Central memory CD4-positive, alpha-beta T cell (primary cell): ENCODE measurements around the gene ECHDC3.

Source experiments
- DNase-seq: peaks from one replicate; pipeline ENCODE4 v3.0.0; 2022

Gene ECHDC3

DNA sequence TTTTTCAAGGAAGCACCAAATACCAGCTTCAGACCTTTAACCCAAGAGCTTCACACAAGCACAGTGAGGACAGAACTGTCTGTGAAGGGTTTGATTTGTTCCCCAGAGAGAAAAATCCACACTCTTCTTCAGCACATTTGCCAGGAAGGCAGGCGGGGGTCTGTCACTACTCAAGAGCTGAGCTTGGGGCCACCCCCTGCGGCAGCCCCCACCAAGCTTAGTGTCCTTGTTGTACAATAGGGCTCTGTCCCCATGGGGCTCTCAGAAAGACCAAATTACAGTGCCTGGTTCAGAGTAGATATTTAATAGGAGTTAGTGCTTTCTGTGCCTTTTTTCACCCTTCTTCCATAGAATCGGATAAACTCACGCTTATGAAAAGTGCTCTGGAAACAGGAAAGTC, 12.4 kb downstream of the ECHDC3 start:
- no peak for DNase-seq

DNA sequence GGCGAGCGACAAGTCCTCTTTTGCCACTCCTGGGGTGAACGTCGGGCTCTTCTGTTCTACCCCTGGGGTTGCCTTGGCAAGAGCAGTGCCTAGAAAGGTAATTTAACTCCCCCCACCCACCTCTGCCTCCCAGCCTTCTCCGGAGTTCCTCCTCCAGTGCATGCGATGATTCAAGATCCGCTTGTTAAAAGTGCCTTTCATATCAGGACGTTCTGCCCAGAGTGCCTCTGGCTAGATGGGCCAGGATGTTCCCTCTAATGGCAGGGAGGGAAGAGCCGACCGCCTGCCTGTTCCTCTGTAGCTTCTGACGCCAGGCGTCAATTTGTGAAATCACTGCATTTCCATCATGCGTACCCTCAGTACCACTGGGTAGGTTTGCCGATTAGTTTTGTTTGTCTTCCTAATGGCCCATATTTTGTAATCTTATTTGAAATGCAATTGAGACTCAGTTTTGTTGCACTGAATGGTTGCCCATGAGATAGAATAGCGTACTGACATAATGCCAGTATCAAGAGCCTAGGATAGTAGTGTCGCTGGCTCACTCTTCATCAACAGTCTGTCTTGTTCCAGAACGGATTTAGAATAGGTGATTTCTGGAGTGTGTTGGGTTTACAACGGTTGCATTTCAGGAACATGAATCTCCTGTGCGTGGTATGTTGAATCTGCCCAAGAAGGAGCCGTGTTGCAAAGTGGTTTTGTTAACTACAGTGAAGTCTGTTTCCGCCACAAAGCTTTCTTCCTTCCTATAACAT, 13.5 kb downstream of the ECHDC3 start:
- DNase-seq = no peak

DNA sequence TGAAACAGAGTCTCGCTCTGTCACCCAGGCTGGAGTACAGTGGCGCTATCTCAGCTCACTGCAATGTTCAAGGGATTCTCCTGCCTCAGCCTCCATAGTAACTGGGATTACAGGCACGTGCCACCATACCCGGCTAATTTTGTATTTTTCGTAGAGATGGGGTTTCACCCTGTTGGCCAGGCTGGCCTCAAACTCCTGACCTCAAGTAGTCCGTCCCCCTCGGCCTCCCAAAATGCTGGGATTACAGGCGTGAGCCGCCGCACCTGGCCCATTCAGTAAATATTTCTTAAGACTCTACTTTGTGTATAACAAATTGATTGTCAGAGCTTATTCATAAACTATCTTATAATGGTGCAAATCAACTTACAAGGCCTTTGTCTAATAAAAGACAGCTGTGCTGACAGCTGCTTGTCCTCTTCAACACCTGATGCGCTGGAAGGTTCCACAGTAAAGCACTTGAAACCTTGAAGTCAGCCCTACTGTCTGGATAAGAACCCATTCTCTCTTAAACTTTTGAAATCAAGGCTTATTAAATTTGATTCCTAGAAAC, 14.7 kb downstream of the ECHDC3 start:
- no peak for DNase-seq

DNA sequence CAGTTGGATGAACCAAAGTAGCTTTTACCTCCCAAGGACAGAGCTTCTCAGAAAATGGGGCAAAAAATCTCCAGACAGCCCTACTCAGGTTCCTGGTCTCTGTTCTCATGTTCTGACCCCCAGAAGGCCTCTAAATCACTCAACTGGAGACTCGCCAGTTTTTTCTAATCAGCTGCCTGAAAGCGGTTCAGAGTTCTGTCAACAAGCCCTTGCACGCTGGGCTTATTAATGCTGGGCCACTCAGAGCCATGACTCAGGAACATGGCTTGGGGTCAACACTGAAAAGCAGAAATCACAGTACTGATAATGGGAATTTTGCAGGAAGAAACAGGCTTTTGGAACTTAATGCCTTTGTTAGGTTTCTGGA, 15.3 kb downstream of the ECHDC3 start:
- no peak for DNase-seq

DNA sequence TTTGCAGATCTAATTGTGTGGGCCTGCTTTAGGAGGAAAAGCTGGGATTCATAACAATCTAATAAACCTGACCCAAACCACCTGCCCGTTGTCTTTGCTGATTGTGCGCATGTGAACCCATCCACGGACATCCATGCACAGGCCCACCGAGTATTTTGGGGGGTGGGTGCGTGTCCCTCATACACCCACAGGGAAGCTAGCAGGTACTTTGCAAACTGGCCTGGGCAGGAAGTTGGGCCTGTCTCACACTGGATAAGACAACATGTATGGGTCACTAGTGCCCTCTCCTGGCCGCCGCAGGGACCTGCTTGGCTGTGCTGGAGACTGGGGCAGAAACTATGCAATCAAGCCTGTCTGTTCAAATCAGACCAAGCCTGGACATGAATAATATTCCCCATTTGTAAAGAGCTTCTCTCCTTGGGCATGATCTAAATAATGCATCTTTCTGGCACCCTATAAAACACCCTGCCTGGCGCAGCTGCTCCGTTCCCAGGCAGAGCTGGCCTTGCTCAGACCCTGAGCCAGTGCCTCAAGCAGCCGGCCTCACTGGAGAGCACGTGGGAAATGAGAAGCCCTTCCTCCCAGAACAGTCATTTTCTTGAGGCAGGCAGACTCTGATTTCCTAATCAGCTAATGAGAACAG, 15.8 kb downstream of the ECHDC3 start:
- peak; percentile 70 for DNase-seq

DNA sequence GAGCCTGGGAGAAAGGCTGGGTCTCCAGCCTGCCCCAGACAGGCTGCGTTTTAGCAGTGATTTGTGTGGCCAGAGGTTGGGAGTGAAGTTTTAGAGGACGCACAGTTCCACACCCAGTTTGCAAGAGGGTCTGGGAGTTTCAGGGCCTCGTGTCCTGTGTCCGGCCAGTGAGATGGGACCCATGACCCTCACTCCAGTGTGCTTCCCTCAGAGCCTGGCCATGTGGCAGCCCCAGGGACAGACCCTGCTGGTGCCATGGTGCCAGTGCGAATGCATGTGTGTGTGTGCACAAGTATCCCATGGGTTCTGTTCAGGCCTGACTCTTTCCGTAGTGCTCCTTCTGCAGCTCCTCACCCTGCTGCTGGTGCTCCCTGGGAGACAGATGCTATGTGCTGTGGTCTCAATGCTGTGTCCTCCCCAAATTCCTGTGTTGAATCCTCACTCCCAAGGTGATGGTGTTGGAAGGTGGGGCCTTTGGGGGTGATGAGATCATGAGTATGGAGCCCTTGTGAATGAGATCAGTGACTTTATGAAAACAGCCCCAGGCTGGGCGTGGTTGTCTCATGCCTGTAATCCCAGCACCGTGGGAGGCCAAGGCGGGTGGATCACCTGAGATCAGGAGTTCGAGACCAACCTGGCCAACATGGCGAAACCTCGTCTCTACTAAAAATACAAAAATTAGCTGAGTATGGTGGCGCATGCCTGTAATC, 16.5 kb downstream of the ECHDC3 start:
- DNase-seq = no peak

DNA sequence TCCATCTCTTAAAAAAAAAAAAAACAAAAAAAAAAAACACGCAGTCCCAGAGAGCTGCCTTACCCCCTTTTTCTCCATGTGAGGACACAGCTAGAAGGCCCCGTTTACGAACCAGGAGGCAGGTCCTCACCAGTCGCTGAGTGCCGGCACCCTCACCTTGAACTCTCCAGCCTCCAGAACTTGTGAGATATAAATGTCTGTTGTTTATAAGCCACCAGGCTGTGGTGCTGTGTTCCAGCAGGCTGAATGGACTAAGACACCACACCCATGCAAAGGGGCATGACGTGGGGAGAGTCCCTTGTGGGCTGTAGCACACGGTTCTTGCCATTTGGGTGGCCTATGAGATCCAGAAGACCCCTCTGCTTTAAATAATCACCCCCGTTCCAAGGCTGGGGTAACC, 17.2 kb downstream of the ECHDC3 start:
- DNase-seq = no peak

DNA sequence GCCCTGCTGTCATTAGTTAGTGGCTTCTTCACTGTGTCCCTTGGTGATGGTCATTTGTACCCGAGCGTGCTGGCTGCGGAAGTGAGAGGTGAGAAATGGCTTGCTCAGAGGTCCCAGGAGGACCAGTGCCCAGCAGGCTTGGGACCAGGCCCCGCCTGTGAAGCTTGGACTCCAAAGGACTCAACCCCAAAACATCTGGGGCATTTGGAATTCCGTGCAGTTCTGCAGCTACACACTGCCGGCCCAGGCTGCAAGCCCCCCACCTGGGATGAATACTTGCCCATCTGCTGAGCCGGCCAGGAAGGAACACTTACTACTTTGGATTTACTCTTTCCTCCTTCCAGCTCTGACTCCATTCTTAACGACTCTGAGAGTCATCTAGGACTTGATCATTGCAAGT, 18.0 kb downstream of the ECHDC3 start:
- no peak for DNase-seq

DNA sequence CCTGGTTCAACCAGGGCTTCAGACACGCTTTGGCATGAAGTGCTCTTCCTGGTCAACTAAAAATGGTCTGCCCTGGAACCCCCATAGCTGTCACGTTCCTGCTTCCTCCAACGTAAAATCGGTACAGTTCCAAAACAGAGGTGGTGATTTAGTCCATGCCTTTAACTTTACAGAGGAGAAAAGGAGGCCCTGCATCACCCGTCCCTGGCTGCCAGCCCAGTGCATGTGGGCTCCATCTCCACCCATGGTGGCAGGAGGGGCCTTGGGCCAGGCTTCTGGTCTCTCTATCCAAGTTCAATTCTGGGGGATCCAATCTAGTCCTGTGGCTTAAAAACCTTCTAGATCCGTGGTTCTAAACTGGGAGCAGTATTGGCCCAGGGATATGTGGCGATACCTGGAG, 18.7 kb downstream of the ECHDC3 start:
- DNase-seq = no peak

DNA sequence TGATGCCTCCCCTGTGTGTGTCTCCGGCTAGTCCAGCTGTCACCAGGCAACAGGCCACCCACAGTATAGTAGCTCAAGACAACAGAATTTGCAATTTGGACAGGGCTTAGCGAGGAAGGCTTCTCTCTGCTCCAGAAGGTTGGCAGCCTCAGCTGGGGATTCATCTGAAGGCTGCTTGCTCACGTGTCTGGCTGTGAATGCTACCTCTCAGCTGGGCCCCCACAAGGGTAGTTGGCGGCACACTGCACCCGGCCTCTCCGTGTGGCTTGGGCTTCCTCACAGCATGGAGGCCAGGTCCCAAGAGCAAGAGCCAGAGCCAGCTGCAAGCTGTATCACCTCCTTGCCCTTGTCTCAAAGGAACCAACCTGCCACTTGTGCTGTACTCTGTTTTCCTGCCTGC, 19.2 kb downstream of the ECHDC3 start:
- DNase-seq = no peak

DNA sequence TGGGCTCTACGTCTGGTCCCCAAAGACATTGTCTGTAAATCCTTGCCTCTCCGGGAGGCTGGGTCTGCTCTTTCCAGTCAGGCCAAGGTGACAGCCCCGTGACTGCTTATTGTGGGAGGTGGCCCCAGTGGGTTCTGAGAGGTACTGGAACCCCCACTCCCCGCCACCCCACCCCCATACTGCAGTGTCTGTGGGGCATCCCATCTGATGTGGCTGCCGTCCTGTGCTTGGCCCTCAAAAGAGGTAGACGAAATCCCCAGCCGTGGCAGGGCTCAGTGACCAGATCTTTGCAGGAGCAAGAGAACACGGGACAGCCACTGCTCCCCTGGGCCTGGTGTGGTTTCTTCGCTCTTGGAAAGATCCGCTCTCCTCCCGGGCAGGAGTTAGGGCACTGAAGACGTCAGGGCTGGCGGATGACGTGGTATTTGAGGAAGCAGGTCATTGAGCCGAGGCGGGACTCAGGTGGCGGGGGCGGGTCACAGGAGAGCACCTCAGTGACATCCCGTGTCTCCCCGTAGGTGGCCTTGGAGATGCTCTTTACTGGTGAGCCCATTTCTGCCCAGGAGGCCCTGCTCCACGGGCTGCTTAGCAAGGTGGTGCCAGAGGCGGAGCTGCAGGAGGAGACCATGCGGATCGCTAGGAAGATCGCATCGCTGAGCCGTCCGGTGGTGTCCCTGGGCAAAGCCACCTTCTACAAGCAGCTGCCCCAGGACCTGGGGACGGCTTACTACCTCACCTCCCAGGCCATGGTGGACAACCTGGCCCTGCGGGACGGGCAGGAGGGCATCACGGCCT, 20.7 kb downstream of the ECHDC3 start:
- DNase-seq = no peak

DNA sequence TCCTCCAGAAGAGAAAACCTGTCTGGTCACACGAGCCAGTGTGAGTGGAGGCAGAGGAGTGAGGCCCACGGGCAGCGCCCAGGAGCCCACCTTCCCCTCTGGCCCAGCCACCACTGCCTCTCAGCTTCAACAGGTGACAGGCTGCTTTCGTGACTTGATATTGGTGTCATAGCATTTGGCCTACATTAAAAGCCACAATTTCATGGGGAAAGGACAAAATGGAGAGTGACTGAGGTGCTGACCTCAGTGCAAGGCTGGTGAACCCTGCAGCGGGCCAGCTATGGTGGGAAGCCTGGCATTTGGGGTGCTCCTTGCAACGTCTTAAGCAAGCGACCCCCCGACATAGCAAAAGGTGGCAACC, 21.3 kb downstream of the ECHDC3 start:
- DNase-seq = no peak

DNA sequence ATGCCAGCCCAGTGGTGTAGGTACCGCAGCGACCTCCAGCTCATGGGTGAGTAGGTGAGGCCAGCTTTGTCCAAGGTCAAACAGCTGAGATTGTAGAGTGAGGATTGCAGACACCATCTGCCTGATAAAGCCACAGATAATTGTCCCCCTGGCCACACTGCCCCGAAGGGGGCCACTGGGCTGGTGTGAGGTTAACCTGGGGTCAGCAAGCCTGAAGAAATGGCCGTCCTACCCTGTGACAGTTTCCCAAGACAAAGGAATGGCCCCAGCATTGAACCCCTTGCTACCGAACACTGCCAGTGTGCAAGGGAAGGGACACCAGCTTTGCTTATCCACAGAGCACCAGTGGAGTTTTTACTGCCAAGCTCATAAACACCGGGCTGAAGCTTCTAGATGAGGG, 23.0 kb downstream of the ECHDC3 start:
- DNase-seq = no peak

DNA sequence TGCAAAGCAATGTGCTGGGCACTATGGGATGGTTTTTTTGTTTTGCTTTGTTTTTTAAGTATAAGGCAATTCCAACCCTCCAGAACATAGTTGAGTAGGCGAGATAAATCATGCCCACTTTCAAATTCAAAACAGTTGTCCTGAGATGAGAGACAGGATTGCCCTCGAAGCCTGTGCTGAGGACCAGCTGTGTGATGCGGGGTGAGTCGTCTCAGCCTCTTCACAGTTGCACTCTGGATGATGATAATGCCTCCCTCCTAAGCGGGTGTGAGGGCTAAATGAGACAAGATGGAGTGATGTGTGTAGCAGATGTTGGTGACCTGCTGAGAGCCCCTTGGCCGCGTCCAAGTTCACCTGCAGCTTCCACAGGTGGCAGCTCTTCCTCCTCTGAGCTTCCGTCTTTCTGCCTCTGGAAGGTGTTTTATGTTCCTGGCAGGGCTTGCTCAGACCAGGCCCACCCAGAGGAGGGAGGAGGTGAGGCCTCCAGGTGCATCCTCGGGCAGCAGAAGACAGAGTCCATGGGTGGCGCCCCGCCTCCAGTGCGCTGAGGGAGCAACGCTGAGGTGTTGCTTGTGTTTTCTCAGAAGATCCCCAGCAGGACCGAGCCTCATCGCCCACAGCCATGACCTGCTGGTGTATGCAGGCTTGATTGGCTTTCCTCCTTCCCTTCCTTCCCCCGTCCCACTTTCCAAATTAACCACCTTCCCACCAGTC, 30.6 kb downstream of the ECHDC3 start:
- no peak for DNase-seq

DNA sequence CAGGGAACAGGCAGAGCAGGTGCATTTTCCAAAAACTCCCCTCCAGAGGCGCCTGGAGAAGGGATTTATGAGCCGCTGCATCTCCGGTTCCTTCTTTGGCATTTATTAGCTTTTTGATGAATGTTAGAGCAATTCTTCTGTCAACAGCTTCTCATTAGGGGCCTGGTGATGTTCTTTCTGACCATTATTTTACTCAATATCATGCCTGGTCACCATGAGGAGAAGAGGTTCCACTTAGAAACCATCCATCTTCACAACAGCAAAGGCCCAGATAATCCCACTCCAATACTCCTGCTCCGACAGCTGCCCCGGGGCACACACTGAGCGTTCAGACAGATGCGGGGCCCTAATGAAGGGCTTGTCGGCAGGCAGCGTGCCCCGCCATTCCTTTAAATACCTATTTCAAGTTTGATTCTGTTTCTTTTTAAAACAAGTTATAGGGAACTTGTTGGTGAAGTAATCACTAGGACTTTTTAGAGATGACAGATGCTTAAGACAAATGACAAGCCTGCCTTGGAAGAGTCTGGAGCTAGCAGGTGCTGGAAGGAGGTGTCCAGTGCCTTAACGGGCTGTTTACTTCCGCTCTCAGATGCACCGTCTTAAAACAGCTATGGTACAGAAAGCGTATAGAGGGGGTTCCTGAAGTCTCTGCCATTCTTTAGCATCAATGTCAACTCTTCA, 31.7 kb downstream of the ECHDC3 start:
- no peak for DNase-seq

DNA sequence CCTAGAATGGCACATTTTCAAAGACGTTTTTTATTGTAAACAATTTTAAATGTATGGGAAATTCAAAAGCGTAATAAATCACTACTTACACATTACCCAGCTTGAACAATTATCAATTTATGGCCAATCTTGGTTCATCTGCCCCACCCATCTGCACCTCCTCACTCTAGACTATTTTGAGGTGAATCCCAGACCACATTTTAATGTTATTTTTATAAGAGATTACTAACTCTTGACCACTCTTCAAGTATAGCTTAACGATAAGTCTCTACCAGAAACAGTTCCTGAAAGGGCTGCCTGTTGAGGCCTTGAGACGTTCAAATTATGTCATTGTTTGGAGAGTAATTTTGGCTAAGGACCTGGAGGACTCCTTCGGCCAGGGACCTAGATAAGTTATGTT, 33.2 kb downstream of the ECHDC3 start:
- DNase-seq = no peak

DNA sequence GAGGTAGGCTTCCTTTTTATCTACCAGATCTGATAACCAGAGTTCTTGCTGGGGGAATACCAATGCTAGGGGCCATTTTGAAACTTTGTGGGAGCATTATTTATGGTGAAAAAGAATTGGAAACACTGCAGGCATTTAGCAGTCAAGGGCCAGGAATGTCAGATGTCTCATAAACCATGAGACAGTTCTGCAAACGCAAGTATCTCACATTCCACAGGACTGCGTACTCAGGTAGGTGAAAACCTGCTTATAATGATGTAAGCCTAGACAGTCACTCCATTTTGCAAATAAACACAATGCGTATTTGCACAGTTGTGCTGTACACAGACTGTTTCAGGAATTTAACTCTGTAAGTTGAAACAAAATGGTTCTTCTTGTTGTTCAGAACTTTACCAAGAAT, 33.9 kb downstream of the ECHDC3 start:
- DNase-seq = no peak

DNA sequence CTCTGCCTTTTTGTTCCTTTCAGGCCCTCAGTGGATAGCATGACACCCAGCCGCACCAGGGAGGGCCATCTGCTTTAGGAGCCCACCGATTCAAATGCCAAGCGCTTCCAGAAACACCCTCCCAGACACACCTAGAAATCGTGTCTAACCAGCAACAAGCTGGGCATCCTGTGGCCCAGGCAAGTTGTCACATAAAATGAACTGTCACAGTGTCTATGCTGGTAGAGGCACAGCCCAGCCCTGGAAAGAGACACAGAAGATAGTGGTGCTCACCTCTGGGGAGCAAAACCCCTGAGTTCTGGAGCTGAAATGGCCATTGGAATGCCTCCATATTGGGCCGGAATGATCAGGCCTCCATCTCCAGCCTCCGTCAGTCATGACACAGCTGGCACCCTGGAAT, 38.9 kb downstream of the ECHDC3 start:
- DNase-seq = no peak

DNA sequence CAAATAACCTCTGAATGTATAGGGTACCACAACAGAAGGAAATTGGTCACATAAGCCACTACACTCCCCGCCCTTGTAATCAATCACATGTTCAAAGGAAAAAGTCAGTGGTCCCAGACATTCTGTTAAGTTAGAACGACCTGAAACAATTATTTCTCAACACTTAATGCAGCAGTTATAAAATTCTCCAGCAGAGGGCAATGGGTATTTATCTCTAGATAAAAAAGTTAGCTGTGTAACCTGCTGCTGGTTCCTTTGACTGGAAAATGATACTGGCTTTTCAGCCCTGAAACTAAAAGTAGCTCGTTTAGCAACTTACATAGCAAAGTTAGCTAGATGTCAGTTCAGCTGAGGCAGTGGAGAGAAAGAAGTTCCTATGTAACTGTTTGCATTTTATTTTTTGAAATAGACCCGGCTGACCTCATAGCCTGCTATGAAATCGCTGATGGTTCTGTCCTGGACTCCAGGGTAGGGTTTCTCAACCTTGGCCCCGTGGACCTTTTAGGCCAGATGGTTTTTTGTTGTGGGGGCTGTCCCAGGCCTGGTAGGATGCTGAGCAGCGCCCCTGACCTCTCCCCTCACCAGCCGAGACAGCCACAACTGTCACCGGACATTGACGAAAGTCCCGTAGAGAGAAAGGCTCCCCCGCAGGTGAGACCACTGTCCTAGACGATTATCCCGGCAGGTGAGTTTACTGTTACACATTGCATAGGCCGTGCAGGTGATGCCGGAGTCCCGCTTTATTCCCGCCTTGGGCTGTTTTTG, 40.8 kb downstream of the ECHDC3 start:
- peak; percentile 9 for DNase-seq

DNA sequence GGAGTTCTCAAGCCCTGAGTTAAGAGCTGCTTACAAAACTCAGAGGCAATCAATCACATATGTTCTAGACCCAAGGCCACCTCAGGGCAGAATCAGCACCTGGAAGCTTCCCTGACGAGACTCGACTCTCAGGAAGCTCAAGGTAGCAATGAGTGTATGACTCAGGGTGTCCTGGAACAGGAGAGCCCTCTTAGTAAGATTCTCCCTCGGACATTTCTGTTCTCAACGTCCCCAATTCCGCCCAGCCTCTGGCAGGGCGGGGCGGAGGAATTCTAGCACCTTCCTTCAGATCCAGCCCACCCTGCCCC, 41.3 kb downstream of the ECHDC3 start:
- no peak for DNase-seq

DNA sequence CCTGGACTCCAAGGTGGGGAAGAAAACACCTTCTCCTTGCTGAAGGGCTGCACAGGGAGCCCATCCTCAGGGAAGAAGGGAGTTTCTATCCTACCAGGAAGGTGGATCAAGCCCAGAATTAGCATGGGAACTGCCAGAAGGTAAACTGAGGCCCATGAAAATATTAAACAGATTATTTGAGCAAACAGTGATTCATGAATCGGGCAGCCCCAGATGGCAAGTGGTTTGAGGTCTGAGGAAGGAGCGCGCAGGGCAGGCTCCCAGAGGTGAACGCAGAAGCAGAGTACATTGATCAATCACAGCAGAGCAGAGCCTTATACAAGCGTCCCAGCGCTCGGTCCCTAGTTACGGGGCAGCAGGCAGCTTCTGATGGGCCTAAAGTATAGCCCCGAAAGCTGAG, 45.2 kb downstream of the ECHDC3 start:
- no peak for DNase-seq
